K562 (cell line): ENCODE results near the gene ZFYVE28. TPM values are rescaled to one million over a fixed set of nuclear protein-coding genes. Genes with fewer than 3 reads are reported as not detected.

ENCODE experiments used
- ATAC-seq: fragments of 200-7000 bp; cut with Tn5 transposase; 3 replicates; pipeline ENCODE4 v1.9.1; 2020; ENCODE audit warnings: moderate library complexity
- BruUV-seq: library from RNA; stranded (reverse); fragments of 400-500 nt; replicated peaks from 2 replicates; lab custom pipeline; 2021; lab: Mats Ljungman, UMichigan
- CTCF ChIA-PET: fragments of 300-600 bp; formaldehyde crosslinking; extraction: SDS; loops from one replicate; lab custom pipeline; 2021; ENCODE audit warnings: low intra/inter-chr PET ratio; lab: Yijun Ruan, JAX
- POLR2A ChIA-PET: fragments of 300-600, 350-650 bp; sonication (Branson Sonifier 250); formaldehyde crosslinking; extraction: SDS; loops from one replicate; lab custom pipeline; 2021; ENCODE audit warnings: antibody characterized with exemption, inconsistent platforms; lab: Yijun Ruan, JAX
- DNase-seq, 4 experiments: peaks; one replicate each; pipeline versions ENCODE4 v3.0.0 to v3.0.0-alpha.2; 2011 to 2018; ENCODE audit warnings: low spot score in 3 of 4, mixed read lengths in 3 of 4; ENCODE audit errors: extremely low read depth in 1 of 4
- FAIRE-seq: peaks from 2 replicates; lab custom pipeline; 2011; peaks lifted over from hg19 to GRCh38; lab: Jason Lieb, UNC
- H2AFZ ChIP-seq: 2 replicates; pipeline ENCODE4 v1.6.0; 2011; ENCODE audit warnings: low read depth, low read length, control low read depth, inconsistent platforms
- H3K27ac ChIP-seq: fragments of 200-600 bp; 3 replicates; pipeline ENCODE4 v1.8.0; 2011; ENCODE audit warnings: low read depth, mild to moderate bottlenecking, control low read depth, inconsistent platforms, low read length, moderate library complexity, mixed read lengths; ENCODE audit errors: extremely low read depth
- H3K27me3 ChIP-seq, 2 experiments: fragments of 300-600 bp in 1 of 2; 2 replicates in 1 of 2; 3 replicates in 1 of 2; pipeline versions ENCODE4 v1.6.0 to v1.8.0; 2011; ENCODE audit warnings: inconsistent platforms in 2 of 2, low read length in 2 of 2, mild to moderate bottlenecking in 1 of 2, mixed read lengths in 1 of 2, moderate library complexity in 1 of 2; ENCODE audit not compliant: control insufficient read depth in 2 of 2, insufficient read depth in 2 of 2
- H3K36me3 ChIP-seq: fragments of 300-600 bp; 3 replicates; pipeline ENCODE4 v1.8.0; 2011; ENCODE audit warnings: mild to moderate bottlenecking, low read length, inconsistent platforms; ENCODE audit not compliant: control insufficient read depth, insufficient read depth
- H3K4me1 ChIP-seq, 2 experiments: fragments of 200-600 bp in 1 of 2; replicated peaks in 1 of 2; 2 replicates in 1 of 2; 3 replicates in 1 of 2; pipeline versions ENCODE4 v1.5.1 to v1.8.0; 2011; ENCODE audit warnings: inconsistent platforms in 2 of 2, low read length in 2 of 2, mild to moderate bottlenecking in 1 of 2, mixed read lengths in 1 of 2, moderate library complexity in 1 of 2; ENCODE audit not compliant: control insufficient read depth in 2 of 2, insufficient read depth in 2 of 2
- H3K4me2 ChIP-seq: 2 replicates; pipeline ENCODE4 v1.6.1; 2011; ENCODE audit warnings: low read length, control low read depth, inconsistent platforms, mixed read lengths; ENCODE audit not compliant: insufficient read depth
- H3K4me3 ChIP-seq: fragments of 200-600 bp; sonication (generic), shearing (Covaris generic); 2 replicates; pipeline ENCODE4 v1.5.1; 2016; ENCODE audit warnings: control low read depth, inconsistent platforms
- H3K79me2 ChIP-seq: fragments of 200-600 bp; 3 replicates; pipeline ENCODE4 v1.8.0; 2011; ENCODE audit warnings: low read length, inconsistent platforms; ENCODE audit not compliant: control insufficient read depth, insufficient read depth
- H3K9ac ChIP-seq, 2 experiments: 2 replicates each; pipeline versions ENCODE4 v1.6.0 to v1.6.1; 2011; ENCODE audit warnings: low read depth in 2 of 2, low read length in 2 of 2, control low read depth in 1 of 2, inconsistent platforms in 1 of 2, mild to moderate bottlenecking in 1 of 2, mixed read lengths in 1 of 2; ENCODE audit not compliant: insufficient read depth in 1 of 2
- H3K9me1 ChIP-seq: one replicate; pipeline ENCODE4 v1.6.0; 2011; ENCODE audit warnings: inconsistent platforms, mild to moderate bottlenecking, low read length, moderate library complexity; ENCODE audit not compliant: control insufficient read depth, insufficient read depth
- H3K9me3 ChIP-seq: replicated peaks from 2 replicates; pipeline ENCODE4 v1.5.1; 2011; ENCODE audit warnings: low read depth, low read length, inconsistent platforms; ENCODE audit not compliant: control insufficient read depth, insufficient read depth
- H4K20me1 ChIP-seq: replicated peaks from 2 replicates; pipeline ENCODE4 v1.6.1; 2011; ENCODE audit warnings: low read length, inconsistent platforms, mixed read lengths; ENCODE audit not compliant: control insufficient read depth, insufficient read depth
- EGR1 ChIP-seq: fragments of 450-650 bp; conservative IDR thresholded peaks from 2 replicates; pipeline ENCODE4 v1.6.1; 2017; ENCODE audit warnings: mild to moderate bottlenecking
- GATAD2B ChIP-seq: fragments of 450-650 bp; IDR thresholded peaks from 2 replicates; pipeline ENCODE4 v1.6.1; 2017; ENCODE audit warnings: mild to moderate bottlenecking, borderline replicate concordance
- HDAC8 ChIP-seq: fragments of 450-650 bp; IDR thresholded peaks from 2 replicates; pipeline ENCODE4 v1.6.1; 2016; ENCODE audit warnings: mild to moderate bottlenecking, missing genetic modification characterization, moderate library complexity, missing compliant biosample characterization
- HNRNPL ChIP-seq: fragments of 200-400 bp; formaldehyde crosslinking; IDR thresholded peaks from 2 replicates; pipeline ENCODE4 v1.6.1; 2017; ENCODE audit warnings: low read depth, mild to moderate bottlenecking, low read length
- IRF2 ChIP-seq: sonication (generic); formaldehyde crosslinking; IDR thresholded peaks from 2 replicates; pipeline ENCODE4 v1.8.1; 2022; ENCODE audit warnings: mild to moderate bottlenecking, missing genetic modification reagents
- PML ChIP-seq: IDR thresholded peaks from 2 replicates; pipeline ENCODE4 v1.6.1; 2012; ENCODE audit warnings: low read length, inconsistent platforms
- POLR2H ChIP-seq: IDR thresholded peaks from 2 replicates; pipeline ENCODE4 v1.6.1; 2016; ENCODE audit warnings: missing genetic modification characterization, low read depth, mild to moderate bottlenecking, control low read depth, missing compliant biosample characterization, moderate library complexity
- RBM15 ChIP-seq: fragments of 200-400 bp; formaldehyde crosslinking; IDR thresholded peaks from 2 replicates; pipeline ENCODE4 v1.6.1; 2018; ENCODE audit warnings: mild to moderate bottlenecking, low read length, moderate library complexity; ENCODE audit not compliant: insufficient read depth
- RUNX1 ChIP-seq: sonication (generic); IDR thresholded peaks from 2 replicates; pipeline ENCODE4 v1.6.1; 2016; ENCODE audit warnings: antibody characterized with exemption, low read depth
- SNRNP70 ChIP-seq: fragments of 200-400 bp; formaldehyde crosslinking; optimal IDR thresholded peaks from 2 replicates; pipeline ENCODE3; 2017; ENCODE audit warnings: low read depth, low read length
- SRF ChIP-seq, 2 experiments: fragments of 250-450, 450-650 bp in 1 of 2; sonication (Bioruptor Pico) in 1 of 2; sonication (generic) in 1 of 2; formaldehyde crosslinking; IDR thresholded peaks; 2 replicates each; pipeline versions ENCODE4 v1.5.0 to v1.5.1; 2020 to 2022; ENCODE audit warnings: mild to moderate bottlenecking in 1 of 2, missing genetic modification reagents in 1 of 2
- THRB ChIP-seq: fragments of 450-650 bp; formaldehyde crosslinking; conservative IDR thresholded peaks from 2 replicates; pipeline ENCODE4 v1.4.0; 2022; ENCODE audit warnings: mild to moderate bottlenecking, missing genetic modification characterization
- ZFX ChIP-seq: sonication (generic); formaldehyde crosslinking; IDR thresholded peaks from 2 replicates; pipeline ENCODE4 v1.8.0; 2022; ENCODE audit warnings: mild to moderate bottlenecking, missing genetic modification reagents, moderate library complexity
- WGBS: fragments of 100-300 bp; shearing (Covaris generic); methylation state at CpG from one replicate; pipeline ENCODE4 v1.1.6; 2016; ENCODE audit warnings: low coverage, mixed read lengths; ENCODE audit not compliant: insufficient coverage; ENCODE audit errors: missing lambda C conversion rate; 5-methylcytosine and 5-hydroxymethylcytosine counted together
- in situ Hi-C: fragments of 300-500 bp; cut with MboI; formaldehyde crosslinking; loops from 4 replicates; pipeline ENCODE4 v1.15.0; 2018; ENCODE audit warnings: inconsistent platforms, mixed read lengths
- intact Hi-C: fragments of 100-400 bp; cut with micrococcal nuclease; formaldehyde crosslinking; loops from 2 replicates; pipeline ENCODE4 v1.14.2; 2022
- polyA plus RNA-seq, 8 experiments: library from polyadenylated mRNA; depleted of rRNA in 4 of 8; stranded (reverse) in 5 of 8; unstranded in 3 of 8; fragments of >200 nt; fragmentation: Nextera tagmentation in 2 of 8; fragmentation: Illumina TruSeq in 1 of 8; extraction: Ambion mirVana in 2 of 8; extraction: Trizol in 1 of 8; gene quantifications; 2 replicates each; pipeline versions ENCODE4 v1.2.1 to v1.2.3, GENCODE V29; 2011 to 2014; ENCODE audit warnings: inconsistent platforms in 1 of 8, missing spikeins in 1 of 8
- total RNA-seq, 7 experiments: library from RNA; depleted of rRNA in 6 of 7; stranded (reverse); fragments of >200 nt in 6 of 7; fragmentation: Illumina TruSeq in 2 of 7; extraction: Trizol in 2 of 7; gene quantifications; 2 replicates each; pipeline versions ENCODE4 v1.2.1 to v1.2.3, GENCODE V29; 2011 to 2021; ENCODE audit warnings: low replicate concordance in 1 of 7

The ZFYVE28 gene
- total and polyA plus RNA-seq, 9 of the 15 experiments (the other 6 are each of a cell fraction or from before 2014, with no cell fraction given): 1.3 to 24.8 (median 8.9) TPM

GRCh38 chr4:2318476-2318875, 100.0 kb downstream of the ZFYVE28 start:
- H2AFZ ChIP-seq: no peak overlapping the region
- H3K9ac ChIP-seq: no peak overlapping the region
- H3K9me1 ChIP-seq: no peaks in the 10 kb centered on the region
- no peaks in the 10 kb centered on the region for H4K20me1 ChIP-seq
- H3K4me3 ChIP-seq: no peak overlapping the region
- H3K4me1 ChIP-seq: peaks cover 0 to 13% of the 10 kb centered on the region in 2 experiments; a peak in 1 of 5 replicates
- H3K27me3 ChIP-seq: no peaks in the 10 kb centered on the region
- in situ Hi-C loops (no loop called here), intact Hi-C loops (no loop called here)
- H3K9me3 ChIP-seq: no peaks in the 10 kb centered on the region
- no peak for ATAC-seq
- POLR2A ChIA-PET: interaction anchor here (1.4 kb wide), 1 partner anchor 13 kb away, joined by 3 read pairs; no protein-coding TSS in a partner anchor
- no peak for FAIRE-seq
- no peak for DNase-seq
- CTCF ChIA-PET: no interaction called here
- H3K36me3 ChIP-seq: no peaks in the 10 kb centered on the region
- WGBS: 88% methylated on average over 8 of the region's 12 CpGs
- no TSS peak for BruUV-seq
- H3K79me2 ChIP-seq: no peaks in the 10 kb centered on the region
- no peak for TF ChIP-seq RUNX1
- no peak for TF ChIP-seq EGR1
- no peak for TF ChIP-seq IRF2
- no peak for TF ChIP-seq HDAC8 (tag)
- TF ChIP-seq THRB (CRISPR knock-in tag): no peak
- no peak for TF ChIP-seq SRF (CRISPR knock-in tag; IDR thresholded peaks at IDR 0.05)
- TF ChIP-seq ZFX: no peak
- TF ChIP-seq SNRNP70: no peak
- TF ChIP-seq PML: no peak
- TF ChIP-seq RBM15: no peak
- no peak for TF ChIP-seq GATAD2B
- no peak for TF ChIP-seq HNRNPL
- TF ChIP-seq POLR2H (tag): no peak
- no peak overlapping the region for H3K4me2 ChIP-seq
- no peak overlapping the region for H3K27ac ChIP-seq
